ENCODE measurements around the gene MRPL20. TPM values are rescaled to one million over a fixed set of nuclear protein-coding genes. Genes with fewer than 3 reads are reported as not detected.

The MRPL20 gene
- total and polyA plus RNA-seq, 2 donors (not counting 3 experiments of a cell fraction or from before 2014, with no cell fraction given), result 134 to 152 TPM

DNA sequence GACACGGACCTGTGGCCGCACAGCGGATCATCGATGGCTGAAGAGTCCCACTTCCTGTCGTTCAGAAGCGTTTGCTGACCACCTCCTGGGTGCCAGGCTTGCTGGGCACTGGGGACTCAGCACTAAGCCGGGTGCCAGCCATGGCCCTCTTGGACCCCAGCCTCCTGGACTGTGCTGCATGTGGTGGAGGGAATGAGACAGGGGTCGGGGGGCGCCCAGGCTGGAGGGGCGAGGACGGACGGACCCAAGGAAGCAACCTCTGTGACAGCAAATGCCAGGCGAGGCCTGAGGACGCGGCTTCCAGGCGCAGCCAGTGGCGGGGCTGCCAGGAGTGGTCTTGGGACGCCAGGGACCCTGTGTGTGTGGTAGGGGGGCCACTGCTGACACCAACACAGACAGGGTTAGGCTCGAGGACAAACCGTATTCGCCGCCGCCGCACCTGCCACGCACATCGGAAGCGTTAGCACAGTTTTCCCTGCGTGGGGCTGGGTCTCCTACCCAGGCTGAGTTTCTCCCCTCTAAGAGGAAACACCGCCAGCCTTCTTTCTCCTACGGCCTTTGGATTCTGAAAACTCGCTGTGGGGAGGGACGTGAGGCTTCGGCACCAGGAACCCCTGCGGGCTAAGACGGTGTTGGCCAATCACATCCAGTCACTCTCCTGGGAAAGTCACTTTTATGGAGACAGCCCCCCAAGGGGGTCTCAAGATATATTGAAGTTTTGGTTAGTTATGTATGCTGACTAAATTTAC is 45.7 kb downstream of the MRPL20 start:
- intact Hi-C loops (cut with micrococcal nuclease), result no loop called here
- no peak overlapping the region for H3K27ac ChIP-seq (ENCODE audit: insufficient read depth, low read depth, low read length)
- CTCF ChIA-PET, result interaction anchor here (1.6 kb wide), 1 partner anchor 11 kb away, joined by 5 read pairs; no protein-coding TSS in a partner anchor
- no peaks in the 10 kb centered on the region for H3K36me3 ChIP-seq (ENCODE audit: control insufficient read depth in 2 of 2, extremely low read depth in 1 of 2, insufficient read depth in 2 of 2, low read length in 2 of 2)
- H3K4me1 ChIP-seq (ENCODE audit: control insufficient read depth, extremely low read depth, insufficient read depth, low read length), result no peaks in the 10 kb centered on the region
- no peak for TF ChIP-seq GATA2 (IDR thresholded peaks at IDR 0.05; ENCODE audit: insufficient read depth, insufficient read length, low read depth, low read length)
- TF ChIP-seq POLR2A (IDR thresholded peaks at IDR 0.05; ENCODE audit: low read depth, low read length), result no peak
- TF ChIP-seq POLR2AphosphoS5 (IDR thresholded peaks at IDR 0.05; ENCODE audit: insufficient read depth, low read depth, low read length), result no peak
- TF ChIP-seq JUN (IDR thresholded peaks at IDR 0.05; ENCODE audit: borderline replicate concordance, insufficient read depth, insufficient read length, low read depth), result no peak
- TF ChIP-seq, protein P1, sequence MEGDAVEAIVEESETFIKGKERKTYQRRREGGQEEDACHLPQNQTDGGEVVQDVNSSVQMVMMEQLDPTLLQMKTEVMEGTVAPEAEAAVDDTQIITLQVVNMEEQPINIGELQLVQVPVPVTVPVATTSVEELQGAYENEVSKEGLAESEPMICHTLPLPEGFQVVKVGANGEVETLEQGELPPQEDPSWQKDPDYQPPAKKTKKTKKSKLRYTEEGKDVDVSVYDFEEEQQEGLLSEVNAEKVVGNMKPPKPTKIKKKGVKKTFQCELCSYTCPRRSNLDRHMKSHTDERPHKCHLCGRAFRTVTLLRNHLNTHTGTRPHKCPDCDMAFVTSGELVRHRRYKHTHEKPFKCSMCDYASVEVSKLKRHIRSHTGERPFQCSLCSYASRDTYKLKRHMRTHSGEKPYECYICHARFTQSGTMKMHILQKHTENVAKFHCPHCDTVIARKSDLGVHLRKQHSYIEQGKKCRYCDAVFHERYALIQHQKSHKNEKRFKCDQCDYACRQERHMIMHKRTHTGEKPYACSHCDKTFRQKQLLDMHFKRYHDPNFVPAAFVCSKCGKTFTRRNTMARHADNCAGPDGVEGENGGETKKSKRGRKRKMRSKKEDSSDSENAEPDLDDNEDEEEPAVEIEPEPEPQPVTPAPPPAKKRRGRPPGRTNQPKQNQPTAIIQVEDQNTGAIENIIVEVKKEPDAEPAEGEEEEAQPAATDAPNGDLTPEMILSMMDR (IDR thresholded peaks at IDR 0.05; ENCODE audit: extremely low read depth in 1 of 2, insufficient read depth in 1 of 2, low read depth in 1 of 2, low read length in 2 of 2), result no peak
- TF ChIP-seq MYC (IDR thresholded peaks at IDR 0.05; ENCODE audit: low read depth, low read length), result no peak
- TF ChIP-seq, protein P2, sequence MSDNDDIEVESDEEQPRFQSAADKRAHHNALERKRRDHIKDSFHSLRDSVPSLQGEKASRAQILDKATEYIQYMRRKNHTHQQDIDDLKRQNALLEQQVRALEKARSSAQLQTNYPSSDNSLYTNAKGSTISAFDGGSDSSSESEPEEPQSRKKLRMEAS (IDR thresholded peaks at IDR 0.05; ENCODE audit: insufficient read depth, insufficient read length), result no peak
- no peak for TF ChIP-seq EZH2 (IDR thresholded peaks at IDR 0.05; ENCODE audit: borderline replicate concordance, low read depth, low read length, severe bottlenecking)
- TF ChIP-seq FOS (IDR thresholded peaks at IDR 0.05; ENCODE audit: borderline replicate concordance, insufficient read depth, low read length), result no peak
- DNase-seq (ENCODE audit: low read depth, low spot score) (no peak), FAIRE-seq (no peak)
- no peak overlapping the region for H3K9ac ChIP-seq (replicated peaks; ENCODE audit: extremely low read depth, insufficient read depth, low read length)
- no peaks in the 10 kb centered on the region for H3K79me2 ChIP-seq (ENCODE audit: control insufficient read depth, insufficient read depth, low read length)
- H3K4me3 ChIP-seq (replicated peaks in 1 of 3; ENCODE audit: insufficient read depth in 1 of 3, low read depth in 1 of 3, low read length in 3 of 3), result no peak overlapping the region
- BruUV-seq (replicated peaks), result no TSS peak
- peaks cover 3% of the 10 kb centered on the region for H3K9me3 ChIP-seq (replicated peaks; ENCODE audit: control insufficient read depth, insufficient read depth, low read length)
- no peaks in the 10 kb centered on the region for H3K27me3 ChIP-seq (ENCODE audit: control insufficient read depth in 2 of 2, insufficient read depth in 2 of 2, low read length in 2 of 2)
- H3K4me2 ChIP-seq (ENCODE audit: insufficient read depth, low read length), result no peak overlapping the region
- POLR2A ChIA-PET, result no interaction called here
- H2AFZ ChIP-seq (ENCODE audit: low read depth, low read length), result no peak overlapping the region
- H3K9me1 ChIP-seq (replicated peaks; ENCODE audit: control insufficient read depth, extremely low read depth, insufficient read depth, low read length), result no peaks in the 10 kb centered on the region
- H4K20me1 ChIP-seq (replicated peaks; ENCODE audit: control insufficient read depth, extremely low read depth, insufficient read depth, low read length), result no peaks in the 10 kb centered on the region
- dilution Hi-C loops (cut with MboI; ENCODE audit: extremely low pct_ligation_motif_present, low sequenced_read_pairs), result no loop called here
